H1 (cell line): ENCODE data around the gene STAP2. TPM values are rescaled to one million over a fixed set of nuclear protein-coding genes. Genes with fewer than 3 reads are reported as not detected.
A peak's percentile ranks its signal among the peaks of the same experiment; 100 is the strongest.

ENCODE experiments used
- CTCF ChIA-PET: fragments of 300-600 bp; sonication (Branson Sonifier 250); formaldehyde crosslinking; loops from one replicate; lab custom pipeline; 2021; ENCODE audit not compliant: partially characterized antibody; lab: Charles Lee
- POLR2A ChIA-PET: fragments of 300-600 bp; sonication (Branson Sonifier 250); formaldehyde crosslinking; loops from one replicate; lab custom pipeline; 2021; ENCODE audit warnings: inconsistent platforms; ENCODE audit not compliant: partially characterized antibody; lab: Charles Lee
- DNase-seq, 2 experiments: peaks; one replicate each; pipeline versions ENCODE4 v3.0.0 to v3.0.0-alpha.2; 2010 to 2022; ENCODE audit warnings: low spot score in 2 of 2, low read depth in 1 of 2, mixed read lengths in 1 of 2
- FAIRE-seq: peaks from 2 replicates; lab custom pipeline; 2011; peaks lifted over from hg19 to GRCh38; lab: Jason Lieb, UNC
- H2AFZ ChIP-seq: 2 replicates; pipeline ENCODE4 v1.8.1; 2012; ENCODE audit warnings: low read length, inconsistent platforms
- H2AK5ac ChIP-seq: 2 replicates; pipeline ENCODE4 v1.6.1; 2013; ENCODE audit warnings: low read depth, low read length
- H2BK120ac ChIP-seq: replicated peaks from 2 replicates; pipeline ENCODE3; 2013; ENCODE audit warnings: low read depth, low read length, inconsistent platforms
- H2BK12ac ChIP-seq: 2 replicates; pipeline ENCODE4 v1.6.1; 2013; ENCODE audit warnings: low read depth, low read length
- H2BK15ac ChIP-seq: 2 replicates; pipeline ENCODE4 v1.6.1; 2013; ENCODE audit warnings: low read length
- H2BK20ac ChIP-seq: 2 replicates; pipeline ENCODE4 v1.6.1; 2013; ENCODE audit warnings: low read length
- H2BK5ac ChIP-seq: 2 replicates; pipeline ENCODE4 v1.6.1; 2013; ENCODE audit warnings: low read depth, low read length
- H3K14ac ChIP-seq: 2 replicates; pipeline ENCODE4 v1.6.1; 2013; ENCODE audit warnings: inconsistent platforms; ENCODE audit not compliant: insufficient read length
- H3K18ac ChIP-seq: 2 replicates; pipeline ENCODE4 v1.6.1; 2013; ENCODE audit warnings: low read length; ENCODE audit errors: extremely low read depth
- H3K23ac ChIP-seq: 2 replicates; pipeline ENCODE4 v1.6.1; 2013; ENCODE audit warnings: inconsistent platforms; ENCODE audit not compliant: insufficient read length
- H3K23me2 ChIP-seq: 2 replicates; pipeline ENCODE4 v1.6.1; 2013; ENCODE audit warnings: low read depth, low read length
- H3K27ac ChIP-seq: 2 replicates; pipeline ENCODE4 v1.6.1; 2011; ENCODE audit warnings: low read depth, low read length, inconsistent platforms
- H3K27me3 ChIP-seq, 4 experiments: replicated peaks in 1 of 4; 1 replicate in 1 of 4; 2 replicates in 3 of 4; pipeline versions ENCODE4 v1.6.1 to v1.8.1; 2011 to 2013; ENCODE audit warnings: low read length in 3 of 4, mild to moderate bottlenecking in 3 of 4, inconsistent platforms in 2 of 4, mixed read lengths in 2 of 4, moderate library complexity in 1 of 4; ENCODE audit not compliant: control insufficient read depth in 3 of 4, insufficient read depth in 3 of 4; ENCODE audit errors: extremely low read depth in 1 of 4
- H3K36me3 ChIP-seq, 4 experiments: 2 replicates each; pipeline versions ENCODE4 v1.6.1 to v1.8.1; 2011 to 2013; ENCODE audit warnings: mild to moderate bottlenecking in 4 of 4, low read length in 3 of 4, moderate library complexity in 2 of 4, control low read depth in 1 of 4, inconsistent platforms in 1 of 4; ENCODE audit not compliant: insufficient read depth in 4 of 4, control insufficient read depth in 2 of 4
- H3K4ac ChIP-seq: replicated peaks from 2 replicates; pipeline ENCODE3; 2013; ENCODE audit warnings: low read length, low read depth, mixed read lengths, inconsistent platforms; ENCODE audit not compliant: insufficient read length
- H3K4me1 ChIP-seq, 4 experiments: replicated peaks in 1 of 4; 1 replicate in 1 of 4; 2 replicates in 3 of 4; pipeline versions ENCODE4 v1.6.1 to v1.8.1; 2011 to 2013; ENCODE audit warnings: low read length in 3 of 4, inconsistent platforms in 2 of 4, mixed read lengths in 1 of 4; ENCODE audit not compliant: insufficient read depth in 4 of 4, control insufficient read depth in 3 of 4
- H3K4me2 ChIP-seq, 2 experiments: 2 replicates each; pipeline versions ENCODE4 v1.6.1 to v1.8.1; 2011 to 2013; ENCODE audit warnings: low read depth in 2 of 2, low read length in 2 of 2, control low read depth in 1 of 2, inconsistent platforms in 1 of 2, mild to moderate bottlenecking in 1 of 2; ENCODE audit not compliant: insufficient read depth in 1 of 2
- H3K4me3 ChIP-seq, 4 experiments: fragments of 200-600, 300-600 bp in 1 of 4; sonication (generic), shearing (Covaris generic), sonication (Bioruptor Twin) in 1 of 4; 2 replicates each; pipeline versions ENCODE4 v1.5.1 to v1.8.1; 2011 to 2016; ENCODE audit warnings: low read length in 4 of 4, low read depth in 3 of 4, control low read depth in 2 of 4, inconsistent platforms in 2 of 4, mild to moderate bottlenecking in 2 of 4, mixed read lengths in 1 of 4, moderate library complexity in 1 of 4; ENCODE audit not compliant: insufficient read depth in 2 of 4; ENCODE audit errors: extremely low read depth in 1 of 4
- H3K56ac ChIP-seq: replicated peaks from 2 replicates; pipeline ENCODE3; 2013; ENCODE audit warnings: low read depth, mild to moderate bottlenecking, mixed read lengths, low read length, inconsistent platforms; ENCODE audit not compliant: insufficient read length
- H3K79me1 ChIP-seq: 2 replicates; pipeline ENCODE4 v1.6.1; 2013; ENCODE audit warnings: low read depth, low read length, control low read depth
- H3K79me2 ChIP-seq, 2 experiments: 2 replicates each; pipeline versions ENCODE4 v1.6.1 to v1.8.1; 2012 to 2013; ENCODE audit warnings: low read length in 2 of 2, mild to moderate bottlenecking in 2 of 2, inconsistent platforms in 1 of 2; ENCODE audit not compliant: insufficient read depth in 2 of 2, control insufficient read depth in 1 of 2
- H3K9ac ChIP-seq, 4 experiments: replicated peaks in 1 of 4; 1 replicate in 1 of 4; 2 replicates in 3 of 4; pipeline versions ENCODE4 v1.6.1 to v1.8.1; 2011 to 2013; ENCODE audit warnings: low read depth in 3 of 4, low read length in 3 of 4, control low read depth in 2 of 4, mild to moderate bottlenecking in 2 of 4, moderate library complexity in 2 of 4, inconsistent platforms in 1 of 4; ENCODE audit errors: extremely low read depth in 1 of 4
- H3K9me3 ChIP-seq, 2 experiments: 2 replicates each; pipeline versions ENCODE4 v1.6.1 to v1.8.1; 2012 to 2013; ENCODE audit warnings: mild to moderate bottlenecking in 2 of 2, moderate library complexity in 2 of 2, control low read depth in 1 of 2, inconsistent platforms in 1 of 2, low read depth in 1 of 2, low read length in 1 of 2, mixed read lengths in 1 of 2; ENCODE audit not compliant: insufficient read depth in 2 of 2
- H4K20me1 ChIP-seq, 2 experiments: replicated peaks in 1 of 2; 2 replicates each; pipeline versions ENCODE3 to v1.8.1; 2011 to 2013; ENCODE audit warnings: inconsistent platforms in 2 of 2, low read length in 2 of 2, mild to moderate bottlenecking in 1 of 2; ENCODE audit not compliant: insufficient read depth in 2 of 2, control insufficient read depth in 1 of 2
- H4K5ac ChIP-seq: 2 replicates; pipeline ENCODE4 v1.6.1; 2013; ENCODE audit warnings: low read length, low read depth, mixed read lengths, inconsistent platforms; ENCODE audit not compliant: insufficient read length
- H4K8ac ChIP-seq: 2 replicates; pipeline ENCODE4 v1.8.0; 2013; ENCODE audit warnings: mild to moderate bottlenecking, moderate library complexity, low read length, inconsistent platforms; ENCODE audit not compliant: insufficient read depth; ENCODE audit errors: extremely low read depth
- H4K91ac ChIP-seq: replicated peaks from 2 replicates; pipeline ENCODE3; 2013; ENCODE audit warnings: low read length, mixed read lengths, inconsistent platforms; ENCODE audit not compliant: insufficient read length
- ASH2L ChIP-seq: fragments of 200-600, 300-600 bp; sonication (generic); IDR thresholded peaks from one replicate; pipeline ENCODE4 v1.7.1; 2017; ENCODE audit warnings: low read length
- CBX5 ChIP-seq: fragments of 300-800, 300-1000 bp; sonication (generic); IDR thresholded peaks from 2 replicates; pipeline ENCODE4 v1.7.1; 2016; ENCODE audit warnings: antibody characterized with exemption, low read length, low read depth
- CEBPB ChIP-seq: IDR thresholded peaks from 2 replicates; pipeline ENCODE4 v1.6.1; 2012; ENCODE audit warnings: low read depth, low read length
- CHD1 ChIP-seq: IDR thresholded peaks from 2 replicates; pipeline ENCODE4 v1.6.1; 2012; ENCODE audit warnings: low read depth, low read length, improper control_type of control experiment
- CHD2 ChIP-seq: IDR thresholded peaks from 2 replicates; pipeline ENCODE4 v1.6.1; 2012; ENCODE audit warnings: low read length, improper control_type of control experiment
- EZH2 ChIP-seq: fragments of 200-600 bp; sonication (generic); IDR thresholded peaks from 2 replicates; pipeline ENCODE4 v1.7.1; 2012; ENCODE audit warnings: low read depth, mild to moderate bottlenecking, moderate library complexity, low read length, inconsistent platforms; ENCODE audit not compliant: severe bottlenecking
- KDM1A ChIP-seq: fragments of 200-600, 300-600 bp; sonication (generic); IDR thresholded peaks from 2 replicates; pipeline ENCODE4 v1.7.1; 2016; ENCODE audit warnings: mild to moderate bottlenecking, low read length, borderline replicate concordance
- NANOG ChIP-seq: IDR thresholded peaks from 2 replicates; pipeline ENCODE4 v1.6.1; 2011; ENCODE audit warnings: low read length, low read depth, mild to moderate bottlenecking, inconsistent platforms; ENCODE audit not compliant: insufficient read depth, poor library complexity, severe bottlenecking
- POLR2AphosphoS5 ChIP-seq: IDR thresholded peaks from 2 replicates; pipeline ENCODE4 v1.6.1; 2011; ENCODE audit warnings: low read depth, low read length
- RBBP5 ChIP-seq: IDR thresholded peaks from 2 replicates; pipeline ENCODE4 v1.7.1; 2012; ENCODE audit warnings: low read depth, mild to moderate bottlenecking, inconsistent platforms, low read length, moderate library complexity, borderline replicate concordance
- RFX5 ChIP-seq: IDR thresholded peaks from 2 replicates; pipeline ENCODE4 v1.6.1; 2011; ENCODE audit warnings: low read depth, low read length, improper control_type of control experiment, borderline replicate concordance
- SIX5 ChIP-seq: IDR thresholded peaks from 2 replicates; pipeline ENCODE4 v1.6.1; 2011; ENCODE audit warnings: mild to moderate bottlenecking, low read depth, low read length
- TAF1 ChIP-seq: IDR thresholded peaks from 2 replicates; pipeline ENCODE4 v1.6.1; 2011; ENCODE audit warnings: mild to moderate bottlenecking, low read depth, low read length
- TCF12 ChIP-seq: IDR thresholded peaks from 2 replicates; pipeline ENCODE4 v1.6.1; 2011; ENCODE audit warnings: low read depth, mild to moderate bottlenecking, low read length
- WGBS, 2 experiments: shearing (Covaris generic) in 1 of 2; methylation state at CpG; one replicate each; pipeline versions ENCODE4 v1.1.6 to v1.1.7; 2013 to 2015; ENCODE audit warnings: low lambda C conversion rate in 2 of 2, mixed read lengths in 2 of 2, inconsistent platforms in 1 of 2, low coverage in 1 of 2, missing lambda C conversion rate in 1 of 2; ENCODE audit not compliant: insufficient replicate concordance in 2 of 2, insufficient coverage in 1 of 2, insufficient read length in 1 of 2; ENCODE audit errors: extremely low coverage in 1 of 2, missing lambda C conversion rate in 1 of 2; 5-methylcytosine and 5-hydroxymethylcytosine counted together
- polyA plus RNA-seq, 7 experiments: library from polyadenylated mRNA; depleted of rRNA in 3 of 7; stranded (reverse) in 5 of 7; unstranded in 2 of 7; fragments of >200 nt in 5 of 7; fragments of 200-250 nt in 2 of 7; gene quantifications; 1 replicate in 5 of 7; 2 replicates in 1 of 7; 4 replicates in 1 of 7; pipeline versions ENCODE4 v1.2.1 to v1.2.3, GENCODE V29; 2011 to 2013; ENCODE audit warnings: missing spikeins in 2 of 7, mixed read lengths in 2 of 7
- total RNA-seq: library from RNA; stranded (reverse); fragmentation: NEBNext Ultra II Directional; extraction: Animal tissue kit (Norgen Biotek cat#: 25700); gene quantifications from 2 replicates; pipeline ENCODE4 v1.2.1, GENCODE V29; 2021
- TF ChIP-seq, protein P1 (sequence below): IDR thresholded peaks from 2 replicates; pipeline ENCODE4 v1.6.1; 2012; ENCODE audit warnings: inconsistent platforms

STAP2 gene
- total and polyA plus RNA-seq, 2 of the 8 experiments (the other 6 are each of a cell fraction or from before 2014, with no cell fraction given), result 15.3 to 37.3 TPM

DNA sequence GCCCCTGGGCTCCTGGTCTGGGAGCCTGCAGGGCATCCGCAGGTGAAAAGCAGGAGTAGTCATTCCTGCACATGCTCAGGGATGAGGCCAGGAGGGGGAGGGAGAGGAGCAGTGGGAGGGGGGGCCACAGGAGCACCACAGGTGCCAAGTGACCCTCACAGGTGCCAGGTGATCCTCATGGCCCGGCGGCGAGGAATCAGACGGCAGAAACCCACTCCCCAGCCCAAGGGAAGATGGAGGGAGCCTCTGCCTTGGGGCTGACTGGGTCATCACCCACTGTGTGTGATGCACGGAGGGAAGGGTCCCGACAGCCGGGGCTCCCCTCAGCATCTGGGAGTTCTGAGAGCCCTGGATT, 34.4 kb upstream of the STAP2 start:
- Histone ChIP-seq H2AFZ (no peak overlapping the region), H2BK120ac (no peak overlapping the region), H4K8ac (no peak overlapping the region), H4K91ac (no peak overlapping the region), H3K18ac (no peak overlapping the region), H3K56ac (no peak overlapping the region), H3K4me3 (no peak overlapping the region), H3K27ac (no peak overlapping the region), H2AK5ac (no peak overlapping the region), H3K4me2 (no peak overlapping the region), H3K23ac (no peak overlapping the region), H3K9ac (no peak overlapping the region), H4K20me1 (peaks cover 22 to 42% of the 10 kb centered on the region in 2 experiments), H3K36me3 (no peaks in the 10 kb centered on the region), H2BK12ac (no peak overlapping the region), H2BK15ac (no peak overlapping the region), H3K79me2 (peaks cover 0 to 19% of the 10 kb centered on the region in 2 experiments; a peak in 1 of 4 replicates), H3K4me1 (peaks cover 5 to 48% (median 38%) of the 10 kb centered on the region in 4 experiments), H2BK20ac (no peak overlapping the region), H3K79me1 (peaks cover 27% of the 10 kb centered on the region), H3K4ac (no peak overlapping the region), H3K9me3 (no peaks in the 10 kb centered on the region), H2BK5ac (no peak overlapping the region), H3K14ac (no peak overlapping the region), H3K27me3 (no peaks in the 10 kb centered on the region), H3K23me2 (no peaks in the 10 kb centered on the region), H4K5ac (no peak overlapping the region)
- ChIA-PET CTCF (interaction anchor here (1.0 to 6.3 kb wide), 5 partner anchors 11 to 105 kb away, joined by 5 to 72 read pairs (median 35); no protein-coding TSS in a partner anchor), POLR2A (interaction anchor here (0.7 to 4.1 kb wide), 5 partner anchors 10 to 94 kb away, joined by 3 to 18 read pairs (median 4); no protein-coding TSS in a partner anchor)
- peak in 1 of 2 experiments; percentile 41 for DNase-seq
- FAIRE-seq, result no peak
- WGBS, 2 experiments, result 97% methylated on average over 4 of the region's 8 CpGs; no CpG with 5 or more reads in 1 of the 2 experiments
- TF ChIP-seq TCF12 (no peak), KDM1A (no peak), RBBP5 (no peak), NANOG (no peak), EZH2 (no peak), ASH2L (no peak), SIX5 (no peak), CEBPB (no peak), CHD1 (no peak), RFX5 (no peak), TAF1 (no peak), CBX5 (no peak), CHD2 (no peak), POLR2AphosphoS5 (no peak)
- TF ChIP-seq, protein P1, sequence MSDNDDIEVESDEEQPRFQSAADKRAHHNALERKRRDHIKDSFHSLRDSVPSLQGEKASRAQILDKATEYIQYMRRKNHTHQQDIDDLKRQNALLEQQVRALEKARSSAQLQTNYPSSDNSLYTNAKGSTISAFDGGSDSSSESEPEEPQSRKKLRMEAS, result no peak
